Measurements from ENCODE around the gene CARMIL3.
"Not testable (repeated sequence)": the region's sequence is repeated elsewhere in the genome, so short reads cannot be mapped to it uniquely, and the experiment has no call there.

The CARMIL3 gene

DNA sequence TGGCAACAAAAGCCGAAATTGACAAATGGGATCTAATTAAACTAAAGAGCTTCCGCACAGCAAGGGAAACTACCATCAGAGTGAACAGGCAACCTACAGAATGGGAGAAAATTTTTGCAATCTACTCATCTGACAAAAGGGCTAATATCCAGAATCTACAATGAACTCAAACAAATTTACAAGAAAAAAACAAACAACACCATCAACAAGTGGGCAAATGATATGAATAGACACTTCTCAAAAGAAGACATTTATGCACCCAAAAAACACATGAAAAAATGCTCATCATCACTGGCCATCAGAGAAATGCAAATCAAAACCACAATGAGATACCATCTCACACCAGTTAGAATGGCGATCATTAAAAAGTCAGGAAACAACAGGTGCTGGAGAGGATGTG, 22.1 kb upstream of the CARMIL3 start:
- not testable (repeated sequence) for H3K4me3 ChIP-seq (ENCODE audit: low read length); H3K4me1 ChIP-seq (ENCODE audit: control insufficient read depth, insufficient read depth, low read length); H3K9ac ChIP-seq (ENCODE audit: low read length); H3K9me3 ChIP-seq (ENCODE audit: control insufficient read depth, low read length); H3K36me3 ChIP-seq (ENCODE audit: control insufficient read depth, insufficient read depth, low read length); H3K27me3 ChIP-seq (ENCODE audit: control insufficient read depth, insufficient read depth, low read length)

DNA sequence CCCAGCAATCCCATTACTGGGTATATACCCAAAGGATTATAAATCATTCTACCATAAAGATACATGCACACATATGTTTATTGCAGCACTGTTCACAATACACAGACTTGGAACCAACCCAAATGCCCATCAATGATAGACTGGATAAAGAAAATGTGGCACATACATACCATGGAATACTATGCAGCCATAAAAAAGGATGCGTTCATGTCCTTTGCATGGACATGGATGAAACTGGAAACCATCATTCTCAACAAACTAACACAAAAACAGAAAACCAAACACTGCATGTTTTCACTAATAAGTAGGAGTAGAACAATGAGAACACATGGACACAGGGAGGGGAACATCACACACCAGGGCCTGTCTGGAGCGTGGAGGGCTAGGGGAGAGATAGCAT, 20.5 kb upstream of the CARMIL3 start:
- not testable (repeated sequence) for H3K4me3 ChIP-seq (ENCODE audit: low read length); H3K9ac ChIP-seq (ENCODE audit: low read length); H3K36me3 ChIP-seq (ENCODE audit: control insufficient read depth, insufficient read depth, low read length); H3K4me1 ChIP-seq (ENCODE audit: control insufficient read depth, insufficient read depth, low read length); H3K9me3 ChIP-seq (ENCODE audit: control insufficient read depth, low read length); H3K27me3 ChIP-seq (ENCODE audit: control insufficient read depth, insufficient read depth, low read length)

DNA sequence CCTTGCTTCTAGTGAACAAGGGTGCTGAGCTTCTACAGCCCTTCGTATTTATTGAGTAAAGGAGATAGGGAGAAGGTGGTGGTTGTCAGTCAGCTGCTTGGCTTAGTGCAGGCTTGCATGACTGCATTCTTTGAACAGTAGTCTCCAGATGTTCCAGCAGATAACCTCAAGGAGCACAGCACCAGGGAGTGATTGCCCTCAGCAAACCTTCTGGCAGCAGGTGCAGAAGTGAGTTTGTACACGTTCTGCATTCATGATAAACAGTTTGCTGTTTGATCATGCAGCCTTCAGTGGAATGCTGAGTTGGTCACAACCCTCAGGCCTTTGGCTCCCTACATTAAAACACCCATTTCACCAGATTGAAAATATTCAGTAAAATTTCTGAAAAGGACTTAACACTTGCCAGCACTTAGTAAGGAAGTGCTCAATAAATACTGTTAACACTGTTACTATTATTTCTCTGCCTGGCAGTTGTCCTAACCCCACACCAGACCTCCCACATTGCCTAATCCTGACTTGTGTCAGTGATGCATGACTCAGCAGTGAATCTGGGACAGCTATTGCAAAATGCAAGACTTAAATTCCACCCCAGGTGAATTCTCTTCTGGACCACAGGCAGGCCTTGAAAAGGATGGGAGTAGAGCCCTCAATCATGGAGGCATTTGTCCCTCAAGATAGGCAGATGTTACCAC, 18.9 kb upstream of the CARMIL3 start:
- H3K36me3 ChIP-seq (ENCODE audit: control insufficient read depth, insufficient read depth, low read length) = no peaks in the 10 kb centered on the region
- no peak overlapping the region for H3K9ac ChIP-seq (ENCODE audit: low read length)
- no peaks in the 10 kb centered on the region for H3K27me3 ChIP-seq (ENCODE audit: control insufficient read depth, insufficient read depth, low read length)
- no peaks in the 10 kb centered on the region for H3K9me3 ChIP-seq (ENCODE audit: control insufficient read depth, low read length)
- peaks cover 6% of the 10 kb centered on the region for H3K4me1 ChIP-seq (ENCODE audit: control insufficient read depth, insufficient read depth, low read length)
- H3K4me3 ChIP-seq (ENCODE audit: low read length) = no peak overlapping the region

DNA sequence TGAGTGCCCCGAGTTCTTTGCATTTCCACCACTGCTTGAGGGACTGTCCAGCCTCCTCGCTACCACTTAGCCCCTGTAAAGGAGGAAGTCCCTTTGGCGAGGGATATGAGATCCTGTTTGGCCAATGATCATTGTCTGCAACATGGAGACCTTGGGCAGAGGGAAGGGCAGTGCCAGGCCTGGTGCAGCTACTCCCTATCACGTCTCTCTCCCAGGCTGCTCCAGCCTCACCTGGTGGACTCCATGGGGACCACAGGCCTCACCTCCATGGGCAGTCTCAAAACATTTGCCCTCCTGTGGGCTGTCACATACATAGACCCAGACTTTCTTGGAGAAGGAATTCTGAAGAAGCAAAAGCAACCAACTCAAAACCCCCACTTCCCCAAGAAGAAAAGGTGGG, 16.0 kb upstream of the CARMIL3 start:
- not testable (repeated sequence) for H3K27me3 ChIP-seq (ENCODE audit: control insufficient read depth, insufficient read depth, low read length); H3K4me3 ChIP-seq (ENCODE audit: low read length); H3K4me1 ChIP-seq (ENCODE audit: control insufficient read depth, insufficient read depth, low read length); H3K36me3 ChIP-seq (ENCODE audit: control insufficient read depth, insufficient read depth, low read length); H3K9me3 ChIP-seq (ENCODE audit: control insufficient read depth, low read length)
- H3K9ac ChIP-seq (ENCODE audit: low read length) = peak overlapping the region; percentile 34

DNA sequence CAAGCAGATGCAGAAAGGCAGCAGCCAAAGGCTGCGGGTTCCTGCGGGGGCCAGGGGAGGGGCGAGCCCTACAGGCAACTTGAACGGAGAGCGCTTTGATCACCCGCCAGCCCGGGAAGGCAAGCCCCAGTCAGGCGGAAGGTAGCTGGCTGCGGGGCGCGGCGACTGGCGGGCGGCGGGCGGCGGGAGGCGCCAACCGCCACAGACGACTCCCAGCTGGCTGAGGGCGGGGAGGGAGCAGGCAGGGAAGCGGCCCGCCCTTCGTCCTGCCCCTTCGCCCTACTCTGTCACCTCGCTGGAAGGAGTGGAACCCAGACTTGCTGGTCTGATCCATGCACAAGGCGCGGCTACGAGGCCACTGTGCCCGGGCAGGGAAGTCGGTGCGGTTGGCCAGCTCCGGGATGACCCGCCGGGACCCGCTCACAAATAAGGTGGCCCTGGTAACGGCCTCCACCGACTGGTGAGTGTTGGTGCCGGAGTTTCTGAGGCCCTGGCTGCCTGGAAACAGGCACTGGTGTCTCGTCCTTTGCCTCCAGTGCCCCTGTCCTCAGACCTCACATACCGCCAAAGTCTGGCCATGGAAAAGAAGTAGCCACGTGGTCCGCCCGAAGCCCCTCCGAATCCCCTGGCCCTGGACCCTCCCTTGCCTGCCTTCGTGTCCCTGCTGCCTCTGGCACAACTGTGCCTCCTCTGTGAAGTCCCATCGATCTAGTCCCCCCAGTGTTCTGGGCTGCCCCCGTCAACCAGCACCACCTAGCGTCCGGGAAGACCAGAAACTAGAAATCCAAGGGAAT, 15.4 kb upstream of the CARMIL3 start:
- Histone ChIP-seq H3K9me3 (ENCODE audit: control insufficient read depth, low read length) (no peaks in the 10 kb centered on the region), H3K9ac (ENCODE audit: low read length) (peak overlapping the region; percentile 90), H3K36me3 (ENCODE audit: control insufficient read depth, insufficient read depth, low read length) (no peaks in the 10 kb centered on the region), H3K4me1 (ENCODE audit: control insufficient read depth, insufficient read depth, low read length) (peaks cover 7% of the 10 kb centered on the region), H3K27me3 (ENCODE audit: control insufficient read depth, insufficient read depth, low read length) (no peaks in the 10 kb centered on the region), H3K4me3 (ENCODE audit: low read length) (peak overlapping the region; percentile 79)

DNA sequence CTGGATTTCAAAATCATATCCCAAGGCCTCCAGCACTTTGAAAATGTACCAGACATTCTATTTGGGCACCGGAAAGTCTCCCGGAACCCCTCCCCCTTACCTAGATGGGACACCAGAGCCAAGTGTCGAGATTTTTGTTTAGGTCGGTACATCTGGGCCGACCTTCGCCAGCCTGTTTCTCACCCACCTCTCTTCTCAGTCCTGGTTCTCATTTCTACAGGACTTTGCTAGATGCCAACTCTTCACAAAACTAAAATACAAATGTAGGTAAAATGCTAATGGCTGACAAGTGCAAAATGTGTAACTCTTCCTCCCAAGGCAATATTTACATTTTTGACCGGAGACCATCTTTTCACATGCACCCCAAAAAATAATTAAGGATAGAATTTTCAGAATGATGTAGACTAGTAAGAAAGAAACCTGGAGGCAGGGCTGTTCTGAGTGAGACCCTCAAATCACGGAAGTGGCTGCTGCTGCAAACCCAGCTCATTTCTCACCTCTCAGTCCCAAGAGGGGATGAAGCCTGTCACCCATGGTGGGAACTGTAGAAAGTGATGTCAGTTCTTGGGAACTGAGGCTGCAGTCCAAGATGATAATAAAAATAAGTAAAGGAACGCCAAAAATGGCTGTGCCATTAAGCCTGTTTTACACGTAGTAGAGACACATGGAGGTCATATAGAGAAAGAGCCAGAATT, 14.7 kb upstream of the CARMIL3 start:
- not testable (repeated sequence) for H3K9me3 ChIP-seq (ENCODE audit: control insufficient read depth, low read length); H3K4me1 ChIP-seq (ENCODE audit: control insufficient read depth, insufficient read depth, low read length); H3K36me3 ChIP-seq (ENCODE audit: control insufficient read depth, insufficient read depth, low read length); H3K27me3 ChIP-seq (ENCODE audit: control insufficient read depth, insufficient read depth, low read length)
- H3K4me3 ChIP-seq (ENCODE audit: low read length) = peak overlapping the region; percentile 79
- peak overlapping the region; percentile 90 for H3K9ac ChIP-seq (ENCODE audit: low read length)

DNA sequence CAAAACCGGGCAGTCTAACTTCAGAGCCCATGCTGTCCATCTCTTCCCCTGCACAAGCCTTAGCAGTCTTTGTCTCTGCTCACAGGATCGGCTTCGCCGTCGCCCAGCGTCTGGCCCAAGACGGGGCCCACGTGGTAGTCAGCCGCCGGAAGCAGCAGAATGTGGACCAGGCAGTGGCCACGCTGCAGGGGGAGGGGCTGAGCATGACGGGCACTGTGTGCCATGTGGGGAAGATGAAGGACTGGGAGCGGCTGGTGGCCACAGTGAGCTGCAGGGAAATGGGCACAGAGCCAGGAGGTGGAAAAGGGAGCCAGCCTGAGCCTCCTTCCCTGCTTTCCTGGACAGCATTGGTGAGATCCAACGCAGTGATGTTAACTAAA, 14.2 kb upstream of the CARMIL3 start:
- Histone ChIP-seq H3K9ac (ENCODE audit: low read length) (no peak overlapping the region), H3K4me3 (ENCODE audit: low read length) (no peak overlapping the region), H3K4me1 (ENCODE audit: control insufficient read depth, insufficient read depth, low read length) (peaks cover 11% of the 10 kb centered on the region), H3K36me3 (ENCODE audit: control insufficient read depth, insufficient read depth, low read length) (no peaks in the 10 kb centered on the region), H3K9me3 (ENCODE audit: control insufficient read depth, low read length) (no peaks in the 10 kb centered on the region), H3K27me3 (ENCODE audit: control insufficient read depth, insufficient read depth, low read length) (no peaks in the 10 kb centered on the region)

DNA sequence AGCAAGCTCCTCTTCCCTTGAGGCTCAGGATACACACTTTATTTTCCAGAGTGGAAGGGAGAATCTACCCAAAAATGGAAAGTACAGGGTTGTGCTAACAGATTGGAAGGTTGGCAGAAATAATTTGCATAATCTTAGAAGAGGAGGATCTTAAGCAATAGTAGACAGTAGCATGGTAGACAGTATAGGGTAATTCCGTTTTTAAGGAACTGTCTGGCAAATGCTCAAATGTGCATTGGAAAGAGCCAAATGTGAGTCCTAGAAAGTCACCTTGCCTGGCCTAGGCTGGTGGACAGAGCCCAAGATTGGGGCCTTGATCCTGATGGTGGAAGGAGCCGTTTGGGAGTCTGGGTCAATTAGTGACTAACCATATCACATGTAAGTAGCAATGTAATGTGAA, 13.1 kb upstream of the CARMIL3 start:
- no peak overlapping the region for H3K4me3 ChIP-seq (ENCODE audit: low read length)
- no peaks in the 10 kb centered on the region for H3K27me3 ChIP-seq (ENCODE audit: control insufficient read depth, insufficient read depth, low read length)
- no peaks in the 10 kb centered on the region for H3K36me3 ChIP-seq (ENCODE audit: control insufficient read depth, insufficient read depth, low read length)
- H3K9ac ChIP-seq (ENCODE audit: low read length) = no peak overlapping the region
- peaks cover 14% of the 10 kb centered on the region for H3K4me1 ChIP-seq (ENCODE audit: control insufficient read depth, insufficient read depth, low read length)
- no peaks in the 10 kb centered on the region for H3K9me3 ChIP-seq (ENCODE audit: control insufficient read depth, low read length)

DNA sequence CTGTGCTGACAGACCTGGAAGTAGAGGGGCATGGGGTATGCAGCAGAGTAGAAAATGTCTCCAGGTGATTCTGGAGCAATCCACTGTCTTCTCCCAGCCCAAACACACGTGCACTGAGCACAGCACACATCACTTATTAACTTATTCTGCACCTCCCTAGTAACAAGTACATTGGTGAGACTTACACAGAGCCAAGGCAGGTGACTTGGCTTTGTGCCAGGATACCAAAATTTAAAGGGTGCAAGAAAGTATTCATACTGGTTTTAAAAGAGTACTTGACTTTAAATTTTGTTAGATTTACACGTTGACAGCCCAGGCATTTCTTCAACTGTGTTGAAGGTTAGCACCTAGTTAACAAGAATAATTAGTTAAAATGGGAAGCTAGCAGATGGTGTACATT, 11.1 kb upstream of the CARMIL3 start:
- Histone ChIP-seq H3K4me1 (ENCODE audit: control insufficient read depth, insufficient read depth, low read length) (peaks cover 14% of the 10 kb centered on the region), H3K9me3 (ENCODE audit: control insufficient read depth, low read length) (no peaks in the 10 kb centered on the region), H3K9ac (ENCODE audit: low read length) (no peak overlapping the region), H3K36me3 (ENCODE audit: control insufficient read depth, insufficient read depth, low read length) (no peaks in the 10 kb centered on the region), H3K27me3 (ENCODE audit: control insufficient read depth, insufficient read depth, low read length) (no peaks in the 10 kb centered on the region), H3K4me3 (ENCODE audit: low read length) (no peak overlapping the region)

DNA sequence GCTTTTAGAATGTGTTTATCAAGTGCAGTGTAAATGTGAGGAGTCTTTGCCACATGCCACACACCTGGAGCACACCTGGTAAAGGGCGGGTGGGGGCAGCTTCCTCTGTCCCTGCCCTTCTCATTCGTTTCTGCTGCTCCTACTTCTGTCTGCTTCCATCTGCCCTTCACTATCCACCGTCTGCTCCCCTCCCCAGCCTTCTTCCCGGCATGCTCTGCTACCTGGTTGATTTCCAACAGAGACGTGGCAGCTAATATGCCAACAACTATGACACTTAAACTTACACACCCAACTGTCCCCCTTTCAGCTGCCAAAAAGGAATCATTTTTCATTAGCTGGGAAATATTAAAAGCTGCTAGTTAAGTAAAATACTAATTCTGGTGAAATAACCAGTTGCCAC, 9.1 kb upstream of the CARMIL3 start:
- no peaks in the 10 kb centered on the region for H3K36me3 ChIP-seq (ENCODE audit: control insufficient read depth, insufficient read depth, low read length)
- H3K4me3 ChIP-seq (ENCODE audit: low read length) = no peak overlapping the region
- H3K9ac ChIP-seq (ENCODE audit: low read length) = peak overlapping the region; percentile 22
- no peaks in the 10 kb centered on the region for H3K27me3 ChIP-seq (ENCODE audit: control insufficient read depth, insufficient read depth, low read length)
- H3K4me1 ChIP-seq (ENCODE audit: control insufficient read depth, insufficient read depth, low read length) = peaks cover 10% of the 10 kb centered on the region
- no peaks in the 10 kb centered on the region for H3K9me3 ChIP-seq (ENCODE audit: control insufficient read depth, low read length)

DNA sequence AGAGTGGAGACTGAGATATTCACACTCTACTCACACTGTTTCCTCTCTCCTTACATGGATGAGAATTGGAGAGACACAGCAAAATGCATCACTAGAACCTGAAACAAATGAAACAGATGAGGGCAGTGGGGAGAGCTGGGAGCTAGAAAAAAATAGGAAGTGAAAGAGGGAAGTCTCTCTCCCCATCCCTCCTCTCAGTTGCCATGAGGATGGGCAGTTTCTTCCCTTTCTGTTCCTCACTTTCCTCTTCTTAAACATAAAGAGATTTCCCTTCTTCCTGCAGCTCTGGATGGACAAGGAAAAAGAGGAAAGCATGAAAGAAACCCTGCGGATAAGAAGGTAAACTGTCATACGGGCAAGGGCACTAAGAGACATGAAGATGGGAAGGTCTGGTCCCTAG, 2.8 kb upstream of the CARMIL3 start:
- not testable (repeated sequence) for H3K4me3 ChIP-seq (ENCODE audit: low read length); H3K9ac ChIP-seq (ENCODE audit: low read length); H3K36me3 ChIP-seq (ENCODE audit: control insufficient read depth, insufficient read depth, low read length); H3K9me3 ChIP-seq (ENCODE audit: control insufficient read depth, low read length)
- Histone ChIP-seq H3K4me1 (ENCODE audit: control insufficient read depth, insufficient read depth, low read length) (peaks cover 17% of the 10 kb centered on the region), H3K27me3 (ENCODE audit: control insufficient read depth, insufficient read depth, low read length) (peaks cover 10% of the 10 kb centered on the region)

DNA sequence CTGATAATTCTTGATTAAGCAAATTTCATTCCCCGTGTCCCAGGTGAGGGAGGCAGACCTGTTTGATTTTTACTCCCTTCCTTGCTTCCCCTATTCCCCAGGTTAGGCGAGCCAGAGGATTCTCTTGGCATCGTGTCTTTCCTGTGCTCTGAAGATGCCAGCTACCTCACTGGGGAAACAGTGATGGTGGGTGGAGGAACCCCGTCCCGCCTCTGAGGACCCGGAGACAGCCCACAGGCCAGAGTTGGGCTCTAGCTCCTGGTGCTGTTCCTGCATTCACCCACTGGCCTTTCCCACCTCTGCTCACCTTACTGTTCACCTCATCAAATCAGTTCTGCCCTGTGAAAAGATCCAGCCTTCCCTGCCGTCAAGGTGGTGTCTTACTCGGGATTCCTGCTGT, 1.1 kb upstream of the CARMIL3 start:
- not testable (repeated sequence) for H3K9ac ChIP-seq (ENCODE audit: low read length); H3K36me3 ChIP-seq (ENCODE audit: control insufficient read depth, insufficient read depth, low read length); H3K4me3 ChIP-seq (ENCODE audit: low read length); H3K9me3 ChIP-seq (ENCODE audit: control insufficient read depth, low read length)
- Histone ChIP-seq H3K4me1 (ENCODE audit: control insufficient read depth, insufficient read depth, low read length) (peaks cover 17% of the 10 kb centered on the region), H3K27me3 (ENCODE audit: control insufficient read depth, insufficient read depth, low read length) (peaks cover 13% of the 10 kb centered on the region)

All from mucosa of stomach (tissue), 1 donor.